H1 (cell line): ENCODE measurements around the gene SRRM2. TPM values are rescaled to one million over a fixed set of nuclear protein-coding genes. Genes with fewer than 3 reads are reported as not detected.
A peak's percentile ranks its signal among the peaks of the same experiment; 100 is the strongest.

Experiments used
- CBX5 ChIP-seq: fragments of 300-800, 300-1000 bp; sonication (generic); IDR thresholded peaks from 2 replicates; pipeline ENCODE4 v1.7.1; 2016; ENCODE audit warnings: antibody characterized with exemption, low read length, low read depth
- GTF2F1 ChIP-seq: IDR thresholded peaks from 2 replicates; pipeline ENCODE4 v1.6.1; 2012; ENCODE audit warnings: low read depth, low read length, improper control_type of control experiment, borderline replicate concordance
- MAX ChIP-seq: IDR thresholded peaks from 2 replicates; pipeline ENCODE4 v1.6.1; 2012; ENCODE audit warnings: inconsistent platforms
- TAF1 ChIP-seq: IDR thresholded peaks from 2 replicates; pipeline ENCODE4 v1.6.1; 2011; ENCODE audit warnings: mild to moderate bottlenecking, low read depth, low read length
- TEAD4 ChIP-seq: IDR thresholded peaks from 2 replicates; pipeline ENCODE4 v1.6.1; 2012; ENCODE audit warnings: low read depth, low read length, inconsistent platforms, mixed read lengths
- USF2 ChIP-seq: IDR thresholded peaks from 2 replicates; pipeline ENCODE4 v1.6.1; 2011; ENCODE audit warnings: low read length, improper control_type of control experiment
- polyA plus RNA-seq, 7 experiments: library from polyadenylated mRNA; depleted of rRNA in 3 of 7; stranded (reverse) in 5 of 7; unstranded in 2 of 7; fragments of >200 nt in 5 of 7; fragments of 200-250 nt in 2 of 7; gene quantifications; 1 replicate in 5 of 7; 2 replicates in 1 of 7; 4 replicates in 1 of 7; pipeline versions ENCODE4 v1.2.1 to v1.2.3, GENCODE V29; 2011 to 2013; ENCODE audit warnings: missing spikeins in 2 of 7, mixed read lengths in 2 of 7
- total RNA-seq: library from RNA; stranded (reverse); fragmentation: NEBNext Ultra II Directional; extraction: Animal tissue kit (Norgen Biotek cat#: 25700); gene quantifications from 2 replicates; pipeline ENCODE4 v1.2.1, GENCODE V29; 2021

Gene SRRM2
- total and polyA plus RNA-seq, 2 of the 8 experiments (the other 6 are each of a cell fraction or from before 2014, with no cell fraction given) = 300 to 579 TPM

GRCh38 chr16:2751577-2752034 is 832 bp upstream of the SRRM2 start (continued):
- TF ChIP-seq GTF2F1 (no peak), USF2 (no peak), MAX (peak; percentile 68; the same call in 1 of the 2 replicates), CBX5 (no peak), TAF1 (peak; percentile 93; the same call in 1 of the 2 replicates), TEAD4 (no peak)
- TF ChIP-seq, all 59 proteins: peak for 3
